Measurements from ENCODE around the gene ANKRD42.

The ANKRD42 gene

DNA sequence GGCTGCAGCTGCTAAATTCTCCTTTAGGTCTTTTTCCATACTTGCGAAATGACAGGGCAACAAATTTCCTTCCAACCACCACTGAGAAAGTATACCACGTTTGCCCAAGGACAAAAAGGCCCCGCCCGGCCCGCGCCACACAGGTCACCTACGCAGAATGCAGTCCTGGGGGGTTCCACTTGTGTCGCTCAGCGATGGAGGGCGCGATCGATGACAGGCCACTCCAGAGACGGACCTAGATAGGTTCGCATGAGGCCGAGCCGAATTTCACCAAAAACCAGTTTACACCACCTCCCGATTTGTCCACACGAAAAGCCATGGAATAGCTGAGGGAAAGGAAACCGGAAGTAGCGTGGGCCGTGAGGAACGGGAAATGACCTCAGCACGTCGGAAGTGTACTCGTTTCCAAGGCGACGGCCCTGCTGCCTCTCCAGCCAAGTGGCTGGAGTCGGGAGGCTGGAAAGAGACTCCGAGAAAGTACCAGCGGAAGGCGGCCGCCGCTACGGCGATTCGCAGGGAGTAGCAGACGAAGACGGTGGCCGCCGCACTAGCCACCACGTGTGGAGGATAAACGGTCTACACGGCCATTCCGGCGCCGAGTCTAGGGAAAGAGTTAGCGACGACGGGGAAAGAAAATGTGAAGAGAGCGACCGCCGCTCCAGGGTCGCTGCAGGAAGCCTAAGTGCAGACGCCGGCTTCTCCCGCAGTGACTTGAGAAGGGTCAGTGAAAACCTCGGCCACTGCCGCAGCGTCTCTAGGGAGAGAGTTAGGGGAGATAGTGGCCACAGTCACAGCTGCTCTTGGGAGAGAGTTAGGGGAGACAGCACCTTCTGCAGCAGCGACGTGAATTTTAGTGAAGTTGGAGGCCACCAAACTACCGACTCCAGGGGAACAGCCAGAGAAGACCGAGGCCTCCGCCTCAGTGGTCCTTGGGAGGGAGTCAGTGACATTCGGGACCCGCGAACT is at the start of gene ANKRD42:
Gene ANKRD42 (plus strand): TSS at position 398 of the 966 bp plus-strand sequence. CDS start 959 bp downstream, outside the sequence.
- DNase-seq, result peak; percentile 83

DNA sequence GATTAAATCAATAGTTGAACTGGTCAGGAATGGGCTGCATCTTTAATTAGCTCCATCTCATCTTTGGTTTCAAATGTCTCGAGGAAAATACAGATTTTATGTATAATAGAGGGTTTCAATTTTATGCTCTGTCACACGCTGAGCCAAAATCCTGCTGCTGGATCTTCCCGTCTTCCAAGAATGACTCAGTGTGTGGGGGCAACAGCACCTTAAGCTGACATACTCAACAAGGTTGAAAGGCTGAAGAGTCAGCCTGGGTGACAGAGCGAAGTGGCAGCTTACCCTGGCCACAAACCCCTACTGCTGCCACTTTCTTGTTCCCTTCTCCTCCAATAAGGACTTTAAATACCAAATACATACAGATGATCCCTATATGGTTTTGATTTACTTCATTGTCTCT is 45.6 kb upstream of the ANKRD42 start:
- no peak for DNase-seq

DNA sequence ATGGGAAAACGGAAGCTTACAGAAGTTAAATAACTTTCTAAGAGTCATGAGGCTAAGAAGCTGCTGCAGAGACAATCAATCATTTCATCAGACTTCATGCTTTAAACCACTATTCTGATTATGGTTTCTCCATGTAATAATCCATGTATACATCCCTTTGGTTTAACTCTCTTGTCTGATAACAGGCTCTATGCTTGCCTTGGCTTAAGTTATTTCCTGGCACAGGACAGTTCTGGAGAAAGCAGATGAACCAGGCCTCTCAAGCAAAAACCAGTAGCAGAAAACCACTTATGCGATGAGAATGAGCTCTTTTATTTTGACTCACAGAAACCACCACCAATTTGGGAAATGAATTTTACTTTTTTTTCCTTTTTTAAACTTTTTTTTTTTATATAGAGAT is 43.1 kb upstream of the ANKRD42 start:
- DNase-seq, result no peak

DNA sequence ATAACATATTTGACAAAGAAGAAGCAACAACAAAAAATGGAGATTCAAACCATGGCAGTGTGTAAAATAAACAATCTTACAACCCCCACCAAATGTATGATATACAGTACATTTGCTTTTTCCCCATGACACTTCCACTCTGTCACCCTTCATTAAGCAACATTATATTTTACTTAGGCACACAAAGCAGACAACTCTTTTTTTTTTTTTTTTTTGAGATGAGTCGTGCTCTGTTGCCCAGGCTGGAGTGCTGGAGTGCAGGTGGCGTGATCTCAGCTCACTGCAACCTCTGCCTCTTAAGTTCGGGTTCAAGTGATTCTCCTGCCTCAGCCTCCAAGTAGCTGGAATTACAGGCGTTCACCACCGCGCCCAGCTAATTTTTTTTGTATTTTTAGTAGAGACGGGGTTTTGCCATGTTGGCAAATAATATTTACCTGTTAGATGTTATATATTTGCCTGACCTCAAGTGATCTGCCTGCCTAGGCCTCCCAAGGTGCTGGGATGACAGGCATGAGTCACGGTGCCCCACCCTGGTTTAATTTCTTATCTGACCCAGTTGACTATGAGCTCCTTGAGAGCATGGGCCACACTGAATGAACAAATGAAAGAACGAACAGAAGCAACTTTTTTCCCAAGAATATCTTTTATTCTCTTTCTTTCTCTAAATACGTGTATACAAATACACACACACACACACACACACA is 42.1 kb upstream of the ANKRD42 start:
- no peak for DNase-seq

DNA sequence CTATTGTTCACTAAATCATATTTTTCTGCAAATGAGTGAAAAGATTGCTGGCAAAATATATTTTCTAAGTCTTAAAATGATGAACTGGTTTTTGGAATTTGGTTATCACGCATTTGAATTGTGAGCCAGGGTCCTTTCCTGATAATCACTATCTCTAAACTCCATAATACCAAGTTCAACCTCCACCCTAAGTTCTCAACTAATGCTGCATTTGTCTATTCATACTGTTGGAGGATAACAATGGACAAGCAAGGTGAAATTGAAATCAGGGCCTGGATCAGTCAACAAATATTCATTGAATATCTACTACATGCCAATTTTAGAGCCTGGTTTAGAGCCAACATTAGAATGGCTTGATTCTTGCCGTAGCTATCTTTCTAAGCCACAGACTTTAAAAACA is 41.2 kb upstream of the ANKRD42 start:
- DNase-seq, result no peak

DNA sequence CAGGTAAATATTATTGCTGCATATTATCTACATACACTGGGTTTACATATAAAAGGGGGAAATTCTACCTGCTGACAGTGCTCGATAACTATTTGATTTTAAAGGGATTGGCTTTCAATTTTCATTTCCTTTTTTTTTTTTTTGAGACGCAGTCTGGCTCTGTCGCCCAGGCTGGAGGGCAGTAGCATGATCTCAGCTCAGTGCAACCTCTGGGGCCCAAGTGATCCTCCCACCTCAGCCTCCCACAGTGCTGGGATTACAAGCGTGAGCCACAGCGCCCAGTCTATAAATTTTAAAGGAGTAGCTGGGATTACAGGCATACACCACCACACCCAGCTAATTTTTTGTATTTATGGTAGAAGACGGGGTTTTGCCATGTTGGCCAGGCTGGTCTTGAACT is 39.7 kb upstream of the ANKRD42 start:
- DNase-seq, result no peak

DNA sequence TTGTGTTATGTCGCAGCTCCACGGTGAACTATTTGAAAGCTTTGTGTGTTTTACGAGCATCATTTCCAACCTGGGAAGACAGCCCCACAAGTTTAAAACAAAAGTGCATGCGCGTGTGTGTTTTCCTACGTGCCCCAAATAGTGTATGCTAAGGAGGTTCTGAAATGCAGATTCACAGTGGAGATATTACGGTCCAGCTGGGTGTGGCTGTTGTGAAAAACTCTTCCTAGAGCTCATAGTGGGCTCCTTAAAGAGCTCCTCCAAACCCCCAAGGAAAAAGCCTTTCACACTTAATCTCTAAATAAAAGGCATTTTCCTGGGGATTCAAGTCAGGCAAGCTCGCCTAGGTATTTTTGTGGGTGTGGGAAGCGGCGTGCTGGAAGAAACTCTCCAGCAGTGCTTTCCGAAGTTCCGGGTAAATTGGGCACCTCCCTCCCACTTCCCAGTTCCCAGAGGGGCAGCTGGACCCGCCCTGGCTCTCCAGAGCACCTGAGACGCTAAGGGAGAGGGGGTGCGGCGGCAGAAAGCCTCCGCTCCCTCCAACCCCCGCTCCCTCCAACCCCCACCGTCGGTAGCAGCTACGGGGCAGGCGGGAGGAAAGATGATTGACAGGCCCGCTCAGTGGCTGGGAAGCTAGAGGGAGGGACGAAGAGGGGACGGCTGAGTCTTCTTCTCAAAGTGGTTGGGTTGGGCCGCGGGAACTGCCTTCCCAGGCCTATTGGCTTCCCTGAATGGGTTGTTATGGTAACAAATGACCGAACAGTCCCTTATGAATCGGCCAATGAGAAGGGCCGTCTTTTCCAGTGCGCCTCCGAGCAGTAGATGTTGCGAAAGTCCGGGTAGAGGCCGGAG is 37.1 kb upstream of the ANKRD42 start:
- peak; percentile 100 for DNase-seq

DNA sequence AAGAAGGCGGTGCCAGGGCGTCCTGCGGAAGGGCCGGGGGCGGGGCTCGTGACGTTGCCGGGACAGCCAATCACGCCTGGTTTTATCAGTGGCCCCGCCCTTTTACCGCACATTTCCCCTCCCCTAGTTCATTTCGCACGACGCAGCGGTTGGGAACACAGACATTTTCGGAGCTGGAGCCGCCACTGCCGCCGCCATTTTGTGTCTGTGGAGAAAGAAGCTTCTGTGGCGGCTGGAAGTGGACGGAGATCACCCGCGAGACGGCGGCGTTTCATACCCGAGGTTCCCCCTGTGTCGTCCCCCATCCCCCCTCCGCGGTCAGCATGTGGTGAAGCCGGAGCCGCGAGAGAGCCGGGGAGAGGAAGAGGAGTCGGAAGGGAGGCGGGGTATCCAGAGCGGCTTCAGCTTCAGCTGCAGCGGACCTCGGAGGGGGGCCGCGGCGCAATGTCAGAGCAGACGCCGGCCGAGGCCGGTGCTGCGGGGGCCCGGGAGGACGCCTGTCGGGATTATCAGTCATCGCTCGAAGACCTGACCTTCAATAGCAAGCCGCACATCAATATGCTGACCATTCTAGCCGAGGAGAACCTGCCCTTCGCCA is 36.4 kb upstream of the ANKRD42 start, which contains the start of gene PCF11:
Gene PCF11 (plus strand): TSS at position 136 of the 598 bp plus-strand sequence. CDS start 309 bp downstream, at position 445.
- DNase-seq, result no peak

DNA sequence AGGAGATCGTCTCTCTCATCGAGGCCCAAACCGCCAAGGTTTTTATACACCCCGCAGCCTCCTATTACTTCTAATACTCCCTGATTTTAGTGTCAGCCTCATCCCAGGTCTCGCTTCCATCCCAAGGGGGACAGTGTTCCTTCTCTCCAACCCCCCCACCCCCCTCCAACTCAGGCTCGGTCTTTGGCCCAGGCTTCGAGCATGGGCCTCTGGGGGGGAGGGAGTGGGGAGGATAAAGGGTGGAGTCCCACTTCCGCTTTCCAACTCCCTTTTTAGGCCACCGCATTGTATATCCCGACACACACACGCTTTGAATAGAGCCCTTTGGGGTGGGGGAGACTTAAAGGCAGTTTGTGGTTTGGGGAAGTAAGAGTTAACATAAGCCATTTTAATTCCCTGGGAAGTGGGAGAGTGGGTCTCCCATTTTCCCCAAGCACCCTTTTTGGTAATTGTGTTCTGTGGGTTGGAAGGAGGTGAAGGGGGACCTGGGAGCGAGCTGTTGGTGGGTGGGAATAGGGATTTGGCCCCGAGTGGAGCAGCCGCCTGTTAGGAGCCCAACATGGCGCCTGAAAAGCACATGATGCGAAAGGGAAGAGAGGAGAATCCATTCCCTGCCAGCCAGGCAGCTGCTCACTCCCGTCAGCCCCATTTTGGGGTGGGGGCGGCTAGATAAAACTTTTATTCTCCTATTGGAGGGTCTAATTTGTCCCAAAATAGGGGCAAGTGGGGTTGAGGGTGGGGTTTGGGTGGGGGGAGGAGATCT is 35.7 kb upstream of the ANKRD42 start:
- peak; percentile 31 for DNase-seq

DNA sequence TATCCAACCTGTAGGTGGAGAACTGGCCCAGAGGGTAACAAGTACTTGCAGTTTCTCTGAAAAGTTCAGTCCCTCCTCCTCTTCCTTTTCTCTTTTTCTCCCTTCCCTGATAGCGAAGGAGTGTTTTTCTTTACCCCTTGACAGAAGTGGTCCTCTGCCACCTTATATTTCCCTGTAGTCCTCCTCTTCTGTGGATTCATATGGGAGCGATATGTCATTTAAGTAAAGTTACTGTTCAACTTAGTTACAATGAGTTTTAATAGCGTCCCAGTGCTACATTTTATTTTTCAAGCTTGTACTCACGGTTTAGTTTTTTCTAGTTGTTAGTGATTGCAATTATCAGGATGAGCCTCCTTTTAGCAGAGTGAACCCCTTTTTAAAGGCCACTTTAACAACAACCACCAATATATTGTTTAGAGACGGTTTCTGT is 35.1 kb upstream of the ANKRD42 start:
- DNase-seq, result peak; percentile 40

DNA sequence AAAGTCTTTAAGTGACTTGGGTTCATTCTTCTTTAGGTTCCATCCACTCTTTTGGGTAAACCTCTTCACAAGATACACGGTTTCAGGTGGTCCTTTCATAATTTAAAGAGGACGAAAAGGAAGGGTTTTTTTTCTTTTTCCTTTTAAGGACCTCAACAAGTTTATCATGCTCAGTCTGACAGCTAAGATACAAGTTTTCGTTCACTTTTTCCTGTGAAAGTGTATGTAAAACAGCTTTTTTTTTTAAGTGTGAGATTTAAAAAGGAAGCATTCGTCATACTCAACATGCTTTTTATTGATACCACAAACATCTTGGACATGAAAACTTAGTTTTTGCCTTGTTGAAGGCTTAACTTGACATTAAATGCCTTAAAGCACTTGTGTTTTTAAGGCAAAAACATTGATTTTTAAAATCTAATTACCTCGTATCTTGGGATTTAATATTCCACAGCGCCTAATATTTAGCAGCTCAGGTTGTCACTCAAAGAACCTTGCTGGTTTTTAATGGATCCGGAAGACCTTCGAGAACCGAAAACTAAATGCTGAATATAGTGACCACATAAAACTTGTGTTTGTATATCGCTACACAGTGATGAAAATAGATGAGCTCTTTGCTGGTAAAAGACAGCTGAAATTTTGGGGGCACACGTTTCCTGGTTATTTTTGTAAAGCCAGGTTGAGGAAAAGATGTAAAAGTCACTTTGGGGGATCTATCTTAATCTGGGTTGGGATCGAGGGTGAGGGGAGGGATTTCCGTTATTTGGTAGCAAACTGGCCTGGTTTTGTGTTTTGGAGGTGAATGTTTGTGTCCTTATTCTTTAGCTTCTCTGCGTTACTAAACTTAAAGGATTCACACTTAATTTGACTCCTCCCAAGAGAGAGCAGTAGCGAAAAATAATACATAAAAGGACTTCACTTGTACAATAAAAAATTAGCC is 34.3 kb upstream of the ANKRD42 start:
- peak; percentile 42 for DNase-seq

DNA sequence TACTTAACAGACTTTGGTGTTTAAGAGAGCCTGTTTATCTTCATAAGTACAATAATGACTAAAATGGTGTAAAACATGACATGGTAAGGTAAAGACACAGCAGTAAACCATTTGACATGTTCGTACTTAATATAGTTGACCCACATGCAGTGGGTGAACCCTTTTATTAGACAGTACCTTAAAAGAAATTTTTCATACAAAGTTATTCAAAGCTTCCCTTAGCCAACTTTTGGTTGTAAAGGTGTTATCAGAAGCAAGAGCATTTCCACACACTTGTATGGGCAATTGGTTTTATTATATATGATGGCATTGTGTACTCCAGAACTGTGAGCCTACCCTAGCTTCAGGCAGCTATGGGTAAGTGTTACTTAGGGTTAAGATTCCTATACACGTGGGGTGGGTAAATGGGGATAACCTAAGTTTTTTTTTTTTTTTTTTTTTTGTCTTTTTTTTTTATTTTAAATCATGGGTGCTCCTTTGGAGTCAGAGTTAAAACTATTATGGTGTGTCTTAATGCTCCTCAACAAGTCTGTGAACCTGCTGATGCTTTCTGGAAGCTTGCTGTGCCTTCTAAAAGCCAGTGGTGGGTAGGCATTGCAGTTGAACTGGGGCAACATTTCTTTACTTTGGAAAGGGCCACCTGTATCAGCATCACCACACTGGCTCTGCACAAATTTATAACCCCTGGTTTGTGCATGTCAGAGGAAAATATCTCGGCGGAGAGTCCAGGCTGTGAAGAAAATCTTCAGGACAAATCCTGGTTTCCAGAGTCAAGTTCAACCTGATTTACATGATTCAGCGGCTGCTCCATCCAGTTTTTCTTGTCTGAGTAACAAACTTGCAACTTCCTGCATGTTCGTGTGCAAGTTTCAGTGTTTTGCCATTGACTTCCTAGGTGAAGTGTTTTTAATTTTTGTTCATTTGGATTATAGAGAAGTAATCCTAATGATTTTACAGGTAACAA is 33.3 kb upstream of the ANKRD42 start:
- DNase-seq, result peak; percentile 23

DNA sequence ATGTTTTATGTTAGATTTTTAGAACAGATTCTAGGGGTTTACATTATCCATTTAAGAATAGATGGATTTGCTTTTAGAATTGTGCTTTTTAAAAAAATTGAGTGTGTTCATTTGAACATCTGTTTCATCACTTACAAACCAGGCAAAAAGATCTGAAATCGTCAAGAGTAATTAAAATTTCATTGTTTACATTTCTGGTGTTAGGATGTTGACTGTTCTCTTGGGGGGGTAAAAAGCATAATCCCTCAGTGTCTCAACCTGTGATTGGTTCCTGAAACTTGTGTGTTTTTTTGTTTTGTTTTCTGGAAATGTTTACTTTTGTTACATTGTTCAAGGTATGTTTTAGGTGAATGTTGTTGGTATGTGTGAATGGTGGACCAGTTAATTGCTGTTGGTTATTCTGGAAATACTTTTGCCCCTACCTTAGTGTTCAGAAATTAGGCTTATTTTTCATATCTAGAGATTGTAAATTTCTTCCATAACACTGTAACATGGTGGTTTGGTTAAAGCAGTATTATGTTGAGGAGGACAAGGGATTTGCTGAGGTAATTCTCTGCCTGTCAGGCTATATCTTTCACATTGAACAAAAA is 31.8 kb upstream of the ANKRD42 start:
- no peak for DNase-seq

DNA sequence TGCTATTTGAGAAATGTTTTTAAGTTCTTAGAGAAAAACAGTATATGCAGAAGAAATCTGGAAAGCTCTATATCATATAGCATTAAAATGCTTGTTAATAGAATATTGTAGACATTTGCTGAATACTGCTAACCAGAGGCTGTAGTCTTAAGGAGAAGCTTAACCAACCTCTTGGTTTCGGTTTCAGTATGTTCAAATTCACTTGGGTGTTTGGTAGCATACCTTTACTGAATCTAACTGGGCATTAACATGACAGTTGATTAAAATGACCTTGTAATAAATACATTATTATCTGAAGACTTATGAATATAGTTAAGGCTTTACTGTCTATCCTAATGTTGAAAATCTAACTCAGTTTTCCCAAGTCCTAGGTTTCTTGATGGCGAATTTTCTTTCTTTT is 31.1 kb upstream of the ANKRD42 start:
- peak; percentile 50 for DNase-seq

DNA sequence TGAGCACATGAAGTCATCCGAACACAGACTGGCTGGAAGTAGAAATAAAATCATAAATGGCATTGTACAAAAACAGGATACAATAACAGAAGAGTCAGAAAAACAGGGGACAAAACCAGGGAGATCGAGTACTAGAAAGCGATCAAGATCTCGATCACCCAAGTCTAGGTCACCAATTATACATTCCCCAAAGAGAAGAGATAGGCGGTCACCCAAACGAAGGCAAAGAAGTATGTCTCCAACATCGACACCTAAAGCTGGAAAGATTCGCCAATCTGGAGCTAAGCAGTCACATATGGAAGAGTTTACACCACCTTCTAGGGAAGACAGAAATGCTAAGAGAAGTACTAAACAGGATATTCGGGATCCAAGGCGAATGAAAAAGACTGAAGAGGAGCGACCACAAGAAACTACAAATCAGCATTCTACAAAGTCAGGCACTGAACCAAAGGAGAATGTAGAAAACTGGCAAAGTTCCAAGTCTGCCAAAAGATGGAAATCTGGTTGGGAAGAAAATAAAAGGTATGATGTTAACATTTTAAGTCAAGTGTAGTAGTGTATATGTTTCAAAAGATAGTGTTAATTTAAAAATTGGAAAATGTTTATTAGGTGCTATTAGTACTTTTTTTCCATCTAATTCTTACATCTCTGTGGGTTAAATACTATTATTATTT is 27.2 kb upstream of the ANKRD42 start:
- DNase-seq, result no peak

DNA sequence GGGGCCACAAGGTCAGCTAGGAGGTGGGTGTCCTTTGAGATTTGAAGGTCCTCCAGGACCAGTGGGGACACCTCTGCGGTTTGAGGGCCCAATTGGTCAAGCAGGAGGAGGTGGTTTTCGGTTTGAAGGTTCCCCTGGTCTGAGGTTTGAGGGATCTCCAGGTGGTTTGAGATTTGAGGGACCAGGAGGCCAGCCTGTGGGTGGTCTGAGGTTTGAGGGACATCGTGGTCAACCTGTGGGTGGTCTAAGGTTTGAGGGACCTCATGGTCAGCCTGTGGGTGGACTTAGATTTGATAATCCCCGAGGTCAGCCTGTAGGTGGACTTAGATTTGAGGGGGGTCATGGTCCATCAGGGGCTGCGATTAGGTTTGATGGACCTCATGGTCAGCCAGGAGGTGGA is 24.8 kb upstream of the ANKRD42 start:
- DNase-seq, result no peak

DNA sequence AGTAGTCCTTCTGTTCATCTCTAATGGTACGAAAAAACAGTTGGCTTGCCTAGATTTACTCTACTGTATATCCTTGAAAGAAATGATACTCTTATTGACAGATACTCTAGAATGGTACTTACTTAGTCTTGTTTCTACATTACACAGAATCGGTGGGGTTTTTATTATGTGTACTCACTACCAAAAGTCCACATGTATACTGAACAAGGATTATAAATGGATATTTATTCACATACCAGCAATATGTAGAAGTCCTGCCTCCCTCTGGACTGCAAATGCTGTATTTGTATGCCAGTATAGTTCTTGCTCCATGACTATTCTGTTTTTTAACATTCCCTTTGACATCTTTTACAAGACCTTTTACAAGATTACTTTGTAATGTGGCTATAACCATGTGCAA is 22.6 kb upstream of the ANKRD42 start:
- no peak for DNase-seq

DNA sequence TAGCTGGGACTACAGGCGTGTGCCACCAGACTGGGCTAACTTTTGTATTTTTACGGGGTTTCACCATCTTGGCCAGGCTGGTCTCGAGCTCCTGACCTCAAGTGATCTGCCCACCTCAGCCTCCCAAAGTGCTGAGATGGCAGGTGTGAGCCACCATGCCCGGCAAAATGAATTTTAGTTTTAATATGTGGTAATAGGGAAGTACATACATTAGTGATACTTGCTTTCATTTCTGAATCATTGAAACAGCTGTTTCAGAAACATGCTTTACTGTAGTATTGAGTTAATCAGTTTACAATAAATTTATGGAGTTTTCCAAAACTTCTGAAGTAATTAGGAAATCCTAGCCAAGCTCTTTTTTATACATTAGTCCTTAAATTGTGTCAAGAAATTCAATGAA is 21.0 kb upstream of the ANKRD42 start:
- no peak for DNase-seq
